Lung (tissue), 12 donors: ENCODE data around the gene LAMC3. TPM values are rescaled to one million over a fixed set of nuclear protein-coding genes. Genes with fewer than 3 reads are reported as not detected.
A peak's percentile ranks its signal among the peaks of the same experiment; 100 is the strongest.

Experiments
- ATAC-seq: fragments of 200-7000 bp; cut with Tn5 transposase; one replicate; pipeline ENCODE4 v1.9.1; 2020; ENCODE audit warnings: moderate number of reproducible peaks; ENCODE audit not compliant: insufficient read depth, low FRiP score
- DNase-seq, 3 donors: peaks; one replicate each; pipeline ENCODE4 v3.0.0-alpha.2; 2013 to 2017
- H3K27ac ChIP-seq, 2 donors: one replicate each; pipeline ENCODE4 v1.5.1; 2013; ENCODE audit warnings: mild to moderate bottlenecking in 2 of 2, moderate library complexity in 2 of 2, control low read depth in 1 of 2, inconsistent platforms in 1 of 2, low read depth in 1 of 2, low read length in 1 of 2
- H3K27me3 ChIP-seq, 3 donors: one replicate each; pipeline ENCODE4 v1.5.1; 2013; ENCODE audit warnings: low read length in 2 of 3; ENCODE audit not compliant: control insufficient read depth in 3 of 3, insufficient read depth in 3 of 3
- H3K36me3 ChIP-seq, 4 donors: one replicate each; pipeline ENCODE4 v1.5.1; 2013; ENCODE audit warnings: low read length in 4 of 4, mild to moderate bottlenecking in 1 of 4, moderate library complexity in 1 of 4; ENCODE audit not compliant: control insufficient read depth in 4 of 4, insufficient read depth in 4 of 4
- H3K4me1 ChIP-seq, 5 donors: one replicate each; pipeline ENCODE4 v1.5.1; 2013; ENCODE audit warnings: low read length in 5 of 5, mild to moderate bottlenecking in 2 of 5, moderate library complexity in 1 of 5; ENCODE audit not compliant: control insufficient read depth in 5 of 5, insufficient read depth in 5 of 5
- H3K4me3 ChIP-seq: one replicate; pipeline ENCODE4 v1.5.1; 2013; ENCODE audit warnings: mild to moderate bottlenecking, control low read depth, moderate library complexity
- H3K9ac ChIP-seq, 2 donors: one replicate each; pipeline ENCODE4 v1.5.1; 2013; ENCODE audit warnings: low read length in 2 of 2, control low read depth in 1 of 2; ENCODE audit not compliant: insufficient read depth in 1 of 2
- H3K9me3 ChIP-seq, 4 donors: one replicate each; pipeline ENCODE4 v1.5.1; 2013; ENCODE audit warnings: low read length in 3 of 4, mild to moderate bottlenecking in 1 of 4, moderate library complexity in 1 of 4; ENCODE audit not compliant: control insufficient read depth in 4 of 4, insufficient read depth in 3 of 4
- CTCF ChIP-seq: IDR thresholded peaks from 2 replicates; pipeline ENCODE4 v1.5.1; 2012; ENCODE audit warnings: mild to moderate bottlenecking; ENCODE audit errors: control extremely low read depth, extremely low read depth
- WGBS, 2 donors: extraction: QIAGEN DNeasy Blood & Tissue Kit; methylation state at CpG; one replicate each; pipeline ENCODE4 v1.1.7; 2013; 5-methylcytosine and 5-hydroxymethylcytosine counted together
- polyA plus RNA-seq, 2 donors: library from polyadenylated mRNA; stranded (reverse); fragments of 200-250 nt; gene quantifications; one replicate each; pipeline ENCODE4 v1.2.1, GENCODE V29; 2013
- total RNA-seq, 2 donors: library from RNA; depleted of rRNA in 1 of 2; stranded (reverse); fragments of >200 nt in 1 of 2; gene quantifications; one replicate each; pipeline ENCODE4 v1.2.1, GENCODE V29; 2014 to 2021
- donor health status: control.
- donor health status: control.
- donor health status: Bipolar disorder and iron deficiency.
- donor health status: healthy.
- donor health status: DM: yes; HTN: yes; CAD: no.

The LAMC3 gene
- total and polyA plus RNA-seq, 4 donors = 10.5 to 24.3 (median 14.1) TPM

GRCh38 chr9:131012023-131012334 lies 3.0 kb downstream of the LAMC3 start:
- Histone ChIP-seq H3K4me3 (no peak overlapping the region), H3K9me3 (peaks cover 0 to 2% (median 0%) of the 10 kb centered on the region in 4 donors), H3K9ac (no peak overlapping the region), H3K27ac (no peak overlapping the region), H3K4me1 (peaks cover 0 to 19% (median 5%) of the 10 kb centered on the region in 5 donors), H3K27me3 (peaks cover 0 to 31% (median 2%) of the 10 kb centered on the region in 3 donors), H3K36me3 (no peaks in the 10 kb centered on the region)
- ATAC-seq = no peak
- peak in 2 of 3 donors; percentile 47 to 56 for DNase-seq
- 36 to 51% methylated on average over 6 of the region's 6 CpGs for WGBS, 2 donors
- TF ChIP-seq CTCF = no peak

DNA sequence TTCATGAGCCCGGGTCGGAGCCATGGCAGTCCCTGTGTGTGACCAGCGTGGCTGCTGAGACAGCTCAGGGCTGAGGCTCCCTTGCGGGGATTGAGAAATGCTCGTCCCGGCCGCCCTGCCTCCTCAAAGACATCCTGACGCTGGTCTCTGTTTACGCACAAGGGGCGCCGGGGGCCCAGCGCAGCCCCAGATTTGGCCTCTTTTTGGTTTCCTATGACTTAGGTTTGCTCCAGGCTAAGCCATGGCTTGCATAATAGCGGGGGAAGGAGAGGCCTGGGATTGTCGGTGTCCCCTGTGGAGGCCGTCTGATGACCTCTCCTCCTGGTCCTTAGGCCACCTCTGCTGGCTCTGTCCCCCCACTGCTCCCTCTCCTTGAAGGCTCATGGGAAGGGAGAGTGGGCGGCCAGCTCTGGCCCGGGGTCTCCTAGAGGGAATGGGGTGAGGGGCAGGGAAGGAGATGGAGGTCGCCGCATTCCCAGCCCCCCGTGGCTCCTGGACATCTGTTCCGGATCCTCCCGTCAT lies 3.5 kb downstream of the LAMC3 start:
- no peak for ATAC-seq
- WGBS, 2 donors = 45 to 47% methylated on average over 21 to 22 of the region's 22 CpGs

DNA sequence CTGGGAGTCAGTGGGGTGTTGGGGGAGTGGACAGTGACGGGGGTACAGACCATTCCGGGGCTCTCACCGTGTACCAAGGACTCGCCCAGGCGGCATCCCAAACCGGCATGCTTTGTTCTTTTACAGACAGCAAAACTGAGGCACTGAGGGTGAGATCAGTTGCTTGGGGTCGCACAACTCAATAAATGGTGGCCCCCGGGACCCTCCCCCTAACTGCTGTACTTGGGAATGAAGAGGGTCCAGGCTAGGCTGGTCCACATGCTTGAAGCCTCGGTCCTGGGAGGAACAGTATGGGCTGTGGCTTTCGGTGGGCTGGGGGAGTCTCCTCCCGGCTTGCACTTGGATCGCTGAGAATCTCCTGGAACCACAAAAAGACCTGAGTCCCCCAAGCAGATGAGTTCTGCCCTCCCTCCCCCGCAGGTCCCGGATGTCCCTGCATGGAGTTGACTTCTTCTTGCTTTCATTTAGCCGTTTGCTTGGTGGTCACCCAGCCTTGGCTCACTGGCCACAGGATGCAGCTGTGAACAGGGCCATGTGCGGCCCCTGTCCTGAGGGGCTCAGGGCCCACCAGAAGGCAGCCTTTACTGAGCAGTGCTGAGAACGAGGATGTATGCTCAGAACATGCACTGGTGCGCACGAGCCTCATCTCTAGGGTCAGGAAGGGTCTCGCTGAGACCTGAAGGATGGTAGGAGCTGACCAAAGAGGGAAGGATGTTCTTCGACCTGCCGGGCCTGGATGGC lies 4.2 kb downstream of the LAMC3 start:
- no peak overlapping the region for H3K4me3 ChIP-seq
- DNase-seq (no peak), ATAC-seq (no peak)
- WGBS, 2 donors = 81 to 89% methylated on average over 22 of the region's 22 CpGs
- peaks cover 0 to 2% (median 0%) of the 10 kb centered on the region in 4 donors for H3K9me3 ChIP-seq
- TF ChIP-seq CTCF = no peak
- H3K27ac ChIP-seq = no peak overlapping the region
- peaks cover 0 to 19% (median 5%) of the 10 kb centered on the region in 5 donors for H3K4me1 ChIP-seq
- H3K36me3 ChIP-seq = no peaks in the 10 kb centered on the region
- peaks cover 0 to 28% (median 2%) of the 10 kb centered on the region in 3 donors for H3K27me3 ChIP-seq
- no peak overlapping the region for H3K9ac ChIP-seq

More for the DNA sequence above, 3.5 kb downstream of the LAMC3 start:
- no peak overlapping the region for H3K4me3 ChIP-seq
- H3K4me1 ChIP-seq = peaks cover 0 to 19% (median 5%) of the 10 kb centered on the region in 5 donors
- H3K27ac ChIP-seq = no peak overlapping the region
- H3K36me3 ChIP-seq = no peaks in the 10 kb centered on the region
- no peak overlapping the region for H3K9ac ChIP-seq
- H3K9me3 ChIP-seq = peaks cover 0 to 2% (median 0%) of the 10 kb centered on the region in 4 donors
- DNase-seq = peak; percentile 64 to 78 (median 67)
- peaks cover 0 to 31% (median 2%) of the 10 kb centered on the region in 3 donors for H3K27me3 ChIP-seq
- no peak for TF ChIP-seq CTCF
